Stomach (tissue), 4 donors: Measurements from ENCODE around the gene DDC.

Experiments used
- CTCF ChIP-seq, 7 experiments: fragments of 450-650 bp in 4 of 7; fragments of 200-600 bp in 3 of 7; sonication (generic) in 3 of 7; IDR thresholded peaks; one replicate each; pipeline ENCODE4 v1.5.1; 2016 to 2019; ENCODE audit warnings: antibody characterized with exemption in 7 of 7, control low read depth in 2 of 7, mild to moderate bottlenecking in 1 of 7
- POLR2AphosphoS5 ChIP-seq, 3 donors: sonication (generic); formaldehyde crosslinking; IDR thresholded peaks; one replicate each; pipeline ENCODE4 v1.6.1; 2016; ENCODE audit warnings: antibody characterized with exemption in 3 of 3

GRCh38 chr7:50502001-50502684, 63.1 kb downstream of the DDC start:
- no peak for TF ChIP-seq CTCF (IDR thresholded peaks at IDR 0.05)
- TF ChIP-seq POLR2AphosphoS5 (IDR thresholded peaks at IDR 0.05) = peak; percentile 89 to 97 (median 95)
